HepG2 (cell line): ENCODE results near the gene WWC2. TPM values are rescaled to one million over a fixed set of nuclear protein-coding genes. Genes with fewer than 3 reads are reported as not detected.

Source experiments
- ATAC-seq: fragments of 200-7000 bp; cut with Tn5 transposase; 3 replicates; pipeline ENCODE4 v1.9.1; 2020; ENCODE audit warnings: mild to moderate bottlenecking, moderate library complexity
- BruUV-seq: library from RNA; stranded (reverse); fragments of 400-500 nt; replicated peaks from 2 replicates; lab custom pipeline; 2021; lab: Mats Ljungman, UMichigan
- CTCF ChIA-PET: fragments of 300-600 bp; formaldehyde crosslinking; extraction: SDS; loops from one replicate; lab custom pipeline; 2021; ENCODE audit warnings: low total read pairs, inconsistent platforms, low intra/inter-chr PET ratio; lab: Yijun Ruan, JAX
- POLR2A ChIA-PET: fragments of 350-600 bp; sonication (Branson Sonifier 250); formaldehyde crosslinking; loops from one replicate; lab custom pipeline; 2020; ENCODE audit warnings: antibody characterized with exemption, inconsistent platforms; lab: Yijun Ruan, JAX
- DNase-seq: peaks from one replicate; pipeline ENCODE4 v3.0.0-alpha.2; 2015; ENCODE audit warnings: low spot score
- FAIRE-seq: peaks from 3 replicates; lab custom pipeline; 2011; peaks lifted over from hg19 to GRCh38; lab: Jason Lieb, UNC
- H2AFZ ChIP-seq: one replicate; pipeline ENCODE4 v1.6.1; 2011; ENCODE audit warnings: low read length, inconsistent platforms
- H3K27ac ChIP-seq: fragments of 300-600 bp; 3 replicates; pipeline ENCODE4 v1.8.0; 2011; ENCODE audit warnings: mixed run types, mild to moderate bottlenecking, mixed read lengths, low read length, inconsistent platforms; ENCODE audit not compliant: insufficient read depth; ENCODE audit errors: extremely low read length
- H3K27me3 ChIP-seq, 2 experiments: fragments of 200-600 bp in 1 of 2; 2 replicates in 1 of 2; 3 replicates in 1 of 2; pipeline versions ENCODE4 v1.6.0 to v1.8.0; 2011; ENCODE audit warnings: low read length in 2 of 2, mild to moderate bottlenecking in 2 of 2, moderate library complexity in 2 of 2, inconsistent platforms in 1 of 2; ENCODE audit not compliant: insufficient read depth in 2 of 2, control insufficient read depth in 1 of 2
- H3K36me3 ChIP-seq, 2 experiments: fragments of 200-600 bp in 1 of 2; replicated peaks in 1 of 2; 2 replicates in 1 of 2; 3 replicates in 1 of 2; pipeline versions ENCODE4 v1.5.1 to v1.8.0; 2011; ENCODE audit warnings: low read length in 2 of 2, inconsistent platforms in 1 of 2; ENCODE audit not compliant: insufficient read depth in 2 of 2, control insufficient read depth in 1 of 2
- H3K4me1 ChIP-seq: 2 replicates; pipeline ENCODE4 v1.5.1; 2012; ENCODE audit warnings: low read length, inconsistent platforms; ENCODE audit not compliant: insufficient read depth
- H3K4me2 ChIP-seq: 2 replicates; pipeline ENCODE4 v1.6.0; 2011; ENCODE audit warnings: low read depth, low read length, inconsistent platforms
- H3K4me3 ChIP-seq, 3 experiments: fragments of 200-600 bp in 1 of 3; sonication (generic), shearing (Covaris generic) in 1 of 3; replicated peaks in 1 of 3; 2 replicates each; pipeline ENCODE4 v1.5.1; 2011 to 2016; ENCODE audit warnings: low read length in 3 of 3, inconsistent platforms in 2 of 3, low read depth in 2 of 3, mild to moderate bottlenecking in 2 of 3, control low read depth in 1 of 3, mixed read lengths in 1 of 3; ENCODE audit not compliant: insufficient read depth in 1 of 3
- H3K79me2 ChIP-seq: one replicate; pipeline ENCODE4 v1.6.1; 2011; ENCODE audit warnings: low read length, inconsistent platforms; ENCODE audit not compliant: insufficient read depth
- H3K9ac ChIP-seq: 2 replicates; pipeline ENCODE4 v1.6.0; 2011; ENCODE audit warnings: mild to moderate bottlenecking, low read depth, low read length, inconsistent platforms; ENCODE audit not compliant: insufficient read depth
- H3K9me3 ChIP-seq: 2 replicates; pipeline ENCODE4 v1.5.1; 2012; ENCODE audit warnings: mild to moderate bottlenecking, low read length
- H4K20me1 ChIP-seq: 2 replicates; pipeline ENCODE4 v1.6.0; 2011; ENCODE audit warnings: inconsistent platforms, mild to moderate bottlenecking, low read length, moderate library complexity; ENCODE audit not compliant: insufficient read depth
- FOXA1 ChIP-seq, 2 experiments: fragments of 450-650 bp in 1 of 2; sonication (generic) in 1 of 2; formaldehyde crosslinking in 1 of 2; IDR thresholded peaks; 2 replicates each; pipeline versions ENCODE4 v1.4.0 to v1.6.1; 2016 to 2020; ENCODE audit warnings: missing genetic modification reagents in 1 of 2
- KMT2B ChIP-seq: IDR thresholded peaks from 2 replicates; pipeline ENCODE4 v1.6.1; 2016; ENCODE audit warnings: missing genetic modification reagents, missing compliant biosample characterization
- MLLT10 ChIP-seq: sonication (generic); formaldehyde crosslinking; IDR thresholded peaks from 2 replicates; pipeline ENCODE4 v1.4.0; 2020; ENCODE audit warnings: missing genetic modification reagents
- NKX3-1 ChIP-seq: sonication (generic); formaldehyde crosslinking; IDR thresholded peaks from 2 replicates; pipeline ENCODE4 v1.5.0; 2020; ENCODE audit warnings: missing genetic modification reagents
- PITX1 ChIP-seq: sonication (generic); formaldehyde crosslinking; IDR thresholded peaks from 2 replicates; pipeline ENCODE4 v1.5.1; 2020; ENCODE audit warnings: mild to moderate bottlenecking, missing genetic modification reagents
- SP1 ChIP-seq, 2 experiments: fragments of 450-650 bp in 1 of 2; sonication (generic) in 1 of 2; formaldehyde crosslinking in 1 of 2; IDR thresholded peaks; 2 replicates each; pipeline versions ENCODE4 v1.4.0 to v1.6.1; 2016 to 2020; ENCODE audit warnings: missing genetic modification reagents in 1 of 2
- SRSF4 ChIP-seq: fragments of 200-400 bp; formaldehyde crosslinking; IDR thresholded peaks from one replicate; pipeline ENCODE4 v1.6.1; 2018; ENCODE audit warnings: mild to moderate bottlenecking, low read depth, low read length, moderate library complexity; ENCODE audit not compliant: poor library complexity, severe bottlenecking
- ZFP82 ChIP-seq: sonication (generic); formaldehyde crosslinking; IDR thresholded peaks from 2 replicates; pipeline ENCODE4 v1.5.1; 2020; ENCODE audit warnings: mild to moderate bottlenecking, missing genetic modification reagents, borderline replicate concordance
- ZNF274 ChIP-seq: sonication (generic); formaldehyde crosslinking; IDR thresholded peaks from 2 replicates; pipeline ENCODE4 v1.5.1; 2020; ENCODE audit warnings: mild to moderate bottlenecking, missing genetic modification reagents
- ZNF747 ChIP-seq: sonication (generic); formaldehyde crosslinking; IDR thresholded peaks from 2 replicates; pipeline ENCODE4 v1.8.1; 2023; ENCODE audit warnings: missing genetic modification reagents, mild to moderate bottlenecking, borderline replicate concordance
- ZNF790 ChIP-seq: sonication (generic); formaldehyde crosslinking; IDR thresholded peaks from 2 replicates; pipeline ENCODE4 v1.8.0; 2022; ENCODE audit warnings: missing genetic modification reagents, mild to moderate bottlenecking, borderline replicate concordance
- ZSCAN30 ChIP-seq: sonication (generic); formaldehyde crosslinking; IDR thresholded peaks from 2 replicates; pipeline ENCODE4 v1.5.0; 2020; ENCODE audit warnings: mild to moderate bottlenecking, missing genetic modification reagents
- WGBS: methylation state at CpG from one replicate; pipeline ENCODE4 v1.1.6; 2017; ENCODE audit warnings: low lambda C conversion rate; 5-methylcytosine and 5-hydroxymethylcytosine counted together
- in situ Hi-C: cut with HindIII; loops from 2 replicates; pipeline ENCODE4 v1.10.0; 2017; ENCODE audit warnings: low pct_unique_long_range_greater_than_20kb; ENCODE audit not compliant: extremely low pct_ligation_motif_present
- intact Hi-C: fragments of 100-400 bp; cut with micrococcal nuclease; formaldehyde crosslinking; loops from one replicate; pipeline ENCODE4 v1.10.0; 2022; ENCODE audit not compliant: unreplicated experiment
- polyA plus RNA-seq, 8 experiments: library from polyadenylated mRNA; depleted of rRNA in 3 of 8; stranded (reverse) in 7 of 8; unstranded in 1 of 8; fragments of >200 nt; fragmentation: Illumina TruSeq in 4 of 8; extraction: Trizol in 4 of 8; gene quantifications; 2 replicates each; pipeline versions ENCODE4 v1.2.1 to v1.2.3, GENCODE V29; 2011 to 2016; ENCODE audit warnings: low read depth in 4 of 8, missing spikeins in 1 of 8, mixed read lengths in 1 of 8; ENCODE audit not compliant: insufficient read depth in 1 of 8
- total RNA-seq, 5 experiments: library from RNA; depleted of rRNA; stranded (reverse); fragments of >200 nt; fragmentation: Illumina TruSeq; extraction: Trizol; gene quantifications; 2 replicates each; pipeline ENCODE4 v1.2.3, GENCODE V29; 2016; ENCODE audit warnings: low read depth in 1 of 5
- TF ChIP-seq, protein P1 (sequence below): sonication (generic); formaldehyde crosslinking; IDR thresholded peaks from 2 replicates; pipeline ENCODE4 v1.4.0; 2020; ENCODE audit warnings: low read depth, missing genetic modification reagents
- TF ChIP-seq, protein P2 (sequence below): sonication (generic); formaldehyde crosslinking; IDR thresholded peaks from 2 replicates; pipeline ENCODE4 v1.9.0; 2021; ENCODE audit warnings: missing genetic modification reagents, borderline replicate concordance
- TF ChIP-seq, protein P3 (sequence below): sonication (generic); formaldehyde crosslinking; IDR thresholded peaks from 2 replicates; pipeline ENCODE4 v1.4.0; 2020; ENCODE audit warnings: missing genetic modification reagents, mild to moderate bottlenecking, borderline replicate concordance

WWC2 gene
- total and polyA plus RNA-seq, 2 of the 13 experiments (the other 11 are each of a cell fraction or from before 2014, with no cell fraction given), result 40.0 to 50.1 TPM

DNA sequence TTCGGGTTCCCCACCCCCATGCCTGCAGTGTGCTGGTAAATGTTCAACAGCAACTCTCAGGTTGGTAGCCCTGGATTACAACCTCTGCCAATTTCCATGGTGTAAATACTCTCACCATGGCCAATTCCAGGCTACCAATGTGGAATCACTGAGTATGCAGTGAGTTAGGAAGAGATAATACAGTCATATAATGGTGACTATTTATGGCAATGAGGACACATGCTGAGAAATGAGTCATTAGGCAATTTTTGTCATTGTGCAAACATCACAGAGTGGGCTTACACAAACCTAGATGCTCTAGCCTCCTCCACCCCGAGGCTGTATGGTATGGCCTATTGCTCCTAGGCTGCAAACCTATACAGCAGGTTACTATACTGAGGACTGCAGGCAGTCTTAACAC lies 227.8 kb downstream of the WWC2 start (continued):
- TF ChIP-seq ZNF790 (no peak), ZFP82 (CRISPR knock-in tag) (no peak), SP1 (IDR thresholded peaks at IDR 0.05) (no peak), SP1 (CRISPR knock-in tag; IDR thresholded peaks at IDR 0.05) (no peak), PITX1 (CRISPR knock-in tag) (no peak), KMT2B (CRISPR knock-in tag) (no peak), NKX3-1 (CRISPR knock-in tag) (no peak), ZNF274 (CRISPR knock-in tag) (no peak), FOXA1 (IDR thresholded peaks at IDR 0.05) (no peak), FOXA1 (CRISPR knock-in tag; IDR thresholded peaks at IDR 0.05) (0 out of 2 replicates have a peak, but pooled peaks have one; percentile 16), ZNF747 (no peak), MLLT10 (CRISPR knock-in tag) (no peak)
- TF ChIP-seq, protein P1, sequence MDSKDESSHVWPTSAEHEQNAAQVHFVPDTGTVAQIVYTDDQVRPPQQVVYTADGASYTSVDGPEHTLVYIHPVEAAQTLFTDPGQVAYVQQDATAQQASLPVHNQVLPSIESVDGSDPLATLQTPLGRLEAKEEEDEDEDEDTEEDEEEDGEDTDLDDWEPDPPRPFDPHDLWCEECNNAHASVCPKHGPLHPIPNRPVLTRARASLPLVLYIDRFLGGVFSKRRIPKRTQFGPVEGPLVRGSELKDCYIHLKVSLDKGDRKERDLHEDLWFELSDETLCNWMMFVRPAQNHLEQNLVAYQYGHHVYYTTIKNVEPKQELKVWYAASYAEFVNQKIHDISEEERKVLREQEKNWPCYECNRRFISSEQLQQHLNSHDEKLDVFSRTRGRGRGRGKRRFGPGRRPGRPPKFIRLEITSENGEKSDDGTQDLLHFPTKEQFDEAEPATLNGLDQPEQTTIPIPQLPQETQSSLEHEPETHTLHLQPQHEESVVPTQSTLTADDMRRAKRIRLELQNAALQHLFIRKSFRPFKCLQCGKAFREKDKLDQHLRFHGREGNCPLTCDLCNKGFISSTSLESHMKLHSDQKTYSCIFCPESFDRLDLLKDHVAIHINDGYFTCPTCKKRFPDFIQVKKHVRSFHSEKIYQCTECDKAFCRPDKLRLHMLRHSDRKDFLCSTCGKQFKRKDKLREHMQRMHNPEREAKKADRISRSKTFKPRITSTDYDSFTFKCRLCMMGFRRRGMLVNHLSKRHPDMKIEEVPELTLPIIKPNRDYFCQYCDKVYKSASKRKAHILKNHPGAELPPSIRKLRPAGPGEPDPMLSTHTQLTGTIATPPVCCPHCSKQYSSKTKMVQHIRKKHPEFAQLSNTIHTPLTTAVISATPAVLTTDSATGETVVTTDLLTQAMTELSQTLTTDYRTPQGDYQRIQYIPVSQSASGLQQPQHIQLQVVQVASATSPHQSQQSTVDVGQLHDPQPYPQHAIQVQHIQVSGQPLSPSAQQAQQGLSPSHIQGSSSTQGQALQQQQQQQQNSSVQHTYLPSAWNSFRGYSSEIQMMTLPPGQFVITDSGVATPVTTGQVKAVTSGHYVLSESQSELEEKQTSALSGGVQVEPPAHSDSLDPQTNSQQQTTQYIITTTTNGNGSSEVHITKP, result peak; percentile 84; the same call in 1 of the 2 replicates

DNA sequence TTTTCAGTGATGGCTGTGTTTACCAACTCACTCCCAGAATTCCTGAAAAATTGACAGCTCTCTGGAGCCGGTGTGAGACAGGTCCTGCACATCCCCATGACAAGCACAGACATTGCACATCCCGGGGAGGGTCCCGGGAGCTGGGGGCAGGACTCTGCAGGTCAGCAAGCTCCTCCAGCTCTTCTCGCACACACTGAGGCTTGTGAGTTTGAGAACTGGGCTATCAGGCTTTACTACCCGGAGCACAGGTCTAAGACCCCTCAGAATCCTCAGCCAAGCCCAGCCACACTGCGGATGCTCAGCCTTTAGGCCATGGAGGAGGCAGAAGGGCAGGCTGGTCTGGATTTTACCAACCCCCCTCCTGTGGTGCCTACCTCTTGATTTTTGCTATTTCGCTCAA lies 228.8 kb downstream of the WWC2 start:
- Histone ChIP-seq H4K20me1 (no peaks in the 10 kb centered on the region), H2AFZ (no peak overlapping the region), H3K27ac (no peak overlapping the region), H3K4me1 (peaks cover 30% of the 10 kb centered on the region), H3K79me2 (no peaks in the 10 kb centered on the region), H3K9me3 (no peaks in the 10 kb centered on the region), H3K4me3 (no peak overlapping the region), H3K36me3 (no peaks in the 10 kb centered on the region), H3K27me3 (no peaks in the 10 kb centered on the region; a peak in 1 of 5 replicates), H3K4me2 (no peak overlapping the region), H3K9ac (no peak overlapping the region)
- in situ Hi-C loops (no loop called here), intact Hi-C loops (no loop called here)
- DNase-seq (no peak), ATAC-seq (no peak; the same call in 2 of the 3 replicates), FAIRE-seq (no peak)
- POLR2A ChIA-PET, result no interaction called here
- no TSS peak for BruUV-seq
- 92% methylated on average over 3 of the region's 7 CpGs for WGBS
- CTCF ChIA-PET, result no interaction called here
- TF ChIP-seq SRSF4, result no peak
- TF ChIP-seq, protein P2, sequence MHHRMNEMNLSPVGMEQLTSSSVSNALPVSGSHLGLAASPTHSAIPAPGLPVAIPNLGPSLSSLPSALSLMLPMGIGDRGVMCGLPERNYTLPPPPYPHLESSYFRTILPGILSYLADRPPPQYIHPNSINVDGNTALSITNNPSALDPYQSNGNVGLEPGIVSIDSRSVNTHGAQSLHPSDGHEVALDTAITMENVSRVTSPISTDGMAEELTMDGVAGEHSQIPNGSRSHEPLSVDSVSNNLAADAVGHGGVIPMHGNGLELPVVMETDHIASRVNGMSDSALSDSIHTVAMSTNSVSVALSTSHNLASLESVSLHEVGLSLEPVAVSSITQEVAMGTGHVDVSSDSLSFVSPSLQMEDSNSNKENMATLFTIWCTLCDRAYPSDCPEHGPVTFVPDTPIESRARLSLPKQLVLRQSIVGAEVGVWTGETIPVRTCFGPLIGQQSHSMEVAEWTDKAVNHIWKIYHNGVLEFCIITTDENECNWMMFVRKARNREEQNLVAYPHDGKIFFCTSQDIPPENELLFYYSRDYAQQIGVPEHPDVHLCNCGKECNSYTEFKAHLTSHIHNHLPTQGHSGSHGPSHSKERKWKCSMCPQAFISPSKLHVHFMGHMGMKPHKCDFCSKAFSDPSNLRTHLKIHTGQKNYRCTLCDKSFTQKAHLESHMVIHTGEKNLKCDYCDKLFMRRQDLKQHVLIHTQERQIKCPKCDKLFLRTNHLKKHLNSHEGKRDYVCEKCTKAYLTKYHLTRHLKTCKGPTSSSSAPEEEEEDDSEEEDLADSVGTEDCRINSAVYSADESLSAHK (CRISPR knock-in tag), result no peak
- TF ChIP-seq ZSCAN30 (CRISPR knock-in tag), result no peak
- TF ChIP-seq, protein P3, sequence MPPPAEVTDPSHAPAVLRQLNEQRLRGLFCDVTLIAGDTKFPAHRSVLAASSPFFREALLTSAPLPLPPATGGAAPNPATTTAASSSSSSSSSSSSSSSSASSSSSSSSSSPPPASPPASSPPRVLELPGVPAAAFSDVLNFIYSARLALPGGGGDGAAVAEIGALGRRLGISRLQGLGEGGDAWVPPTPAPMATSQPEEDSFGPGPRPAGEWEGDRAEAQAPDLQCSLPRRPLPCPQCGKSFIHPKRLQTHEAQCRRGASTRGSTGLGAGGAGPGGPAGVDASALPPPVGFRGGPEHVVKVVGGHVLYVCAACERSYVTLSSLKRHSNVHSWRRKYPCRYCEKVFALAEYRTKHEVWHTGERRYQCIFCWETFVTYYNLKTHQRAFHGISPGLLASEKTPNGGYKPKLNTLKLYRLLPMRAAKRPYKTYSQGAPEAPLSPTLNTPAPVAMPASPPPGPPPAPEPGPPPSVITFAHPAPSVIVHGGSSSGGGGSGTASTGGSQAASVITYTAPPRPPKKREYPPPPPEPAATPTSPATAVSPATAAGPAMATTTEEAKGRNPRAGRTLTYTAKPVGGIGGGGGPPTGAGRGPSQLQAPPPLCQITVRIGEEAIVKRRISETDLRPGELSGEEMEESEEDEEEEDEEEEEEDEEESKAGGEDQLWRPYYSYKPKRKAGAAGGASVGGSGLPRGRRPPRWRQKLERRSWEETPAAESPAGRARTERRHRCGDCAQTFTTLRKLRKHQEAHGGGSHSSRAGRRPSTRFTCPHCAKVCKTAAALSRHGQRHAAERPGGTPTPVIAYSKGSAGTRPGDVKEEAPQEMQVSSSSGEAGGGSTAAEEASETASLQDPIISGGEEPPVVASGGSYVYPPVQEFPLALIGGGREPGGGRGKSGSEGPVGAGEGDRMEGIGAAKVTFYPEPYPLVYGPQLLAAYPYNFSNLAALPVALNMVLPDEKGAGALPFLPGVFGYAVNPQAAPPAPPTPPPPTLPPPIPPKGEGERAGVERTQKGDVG (CRISPR knock-in tag), result no peak
- no peak for TF ChIP-seq NKX3-1 (CRISPR knock-in tag)
